ENCODE results near the gene ZBTB18. TPM values are rescaled to one million over a fixed set of nuclear protein-coding genes. Genes with fewer than 3 reads are reported as not detected.

Gene ZBTB18
- total RNA-seq, 2 experiments from 2014 or later, result 57.2 to 59.9 TPM

DNA sequence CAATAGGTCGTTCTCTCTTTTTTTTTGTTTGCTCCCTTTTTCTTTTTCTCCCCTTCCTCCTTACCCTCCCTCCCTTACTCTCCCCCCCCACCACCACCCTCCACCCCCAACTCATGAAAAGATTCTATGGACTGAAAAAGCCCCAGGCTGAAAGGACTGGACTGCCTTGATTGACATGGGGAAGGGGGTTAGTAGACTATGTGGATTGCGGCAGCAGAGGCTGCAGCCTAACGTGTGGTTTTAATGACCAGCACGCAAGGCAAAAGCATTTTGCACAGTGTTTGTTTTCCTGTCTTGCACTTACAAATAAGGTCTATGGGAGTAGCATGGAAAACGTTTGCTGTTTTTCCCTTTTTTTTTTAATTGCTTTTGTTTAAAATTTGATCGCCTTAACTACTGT is 5.5 kb downstream of the ZBTB18 start:
- peak overlapping the region; percentile 19 for H3K27ac Mint-ChIP-seq
- H3K4me3 Mint-ChIP-seq, result no peak overlapping the region
- H3K27ac ChIP-seq (ENCODE audit: low read depth in 1 of 2, low read length in 2 of 2), result no peak overlapping the region
- peaks cover 19% of the 10 kb centered on the region for H3K36me3 ChIP-seq (ENCODE audit: insufficient read depth, low read length)
- intact Hi-C loops (cut with DNase I, micrococcal nuclease), result loop anchor here in 1 of 2 experiments (10.0 kb wide), 1 partner anchor 802 kb away; the partner anchor contains the start of genes CEP170 and SDCCAG8
- ATAC-seq (ENCODE audit: poor library complexity), result no peak
- H3K4me3 ChIP-seq (ENCODE audit: low read length), result no peak overlapping the region
- CTCF ChIA-PET, result no interaction called here
- no peak for DNase-seq
- H3K4me1 ChIP-seq (ENCODE audit: insufficient read depth, low read length), result peaks cover 13% of the 10 kb centered on the region
- no peaks in the 10 kb centered on the region for H3K27me3 Mint-ChIP-seq
- H3K9me3 Mint-ChIP-seq, result no peaks in the 10 kb centered on the region
- POLR2A ChIA-PET, result interaction anchor here (0.9 to 13.3 kb wide), 2 partner anchors 7 to 20 kb away, joined by 3 to 283 read pairs; no protein-coding TSS in a partner anchor
- TF ChIP-seq, protein P1, sequence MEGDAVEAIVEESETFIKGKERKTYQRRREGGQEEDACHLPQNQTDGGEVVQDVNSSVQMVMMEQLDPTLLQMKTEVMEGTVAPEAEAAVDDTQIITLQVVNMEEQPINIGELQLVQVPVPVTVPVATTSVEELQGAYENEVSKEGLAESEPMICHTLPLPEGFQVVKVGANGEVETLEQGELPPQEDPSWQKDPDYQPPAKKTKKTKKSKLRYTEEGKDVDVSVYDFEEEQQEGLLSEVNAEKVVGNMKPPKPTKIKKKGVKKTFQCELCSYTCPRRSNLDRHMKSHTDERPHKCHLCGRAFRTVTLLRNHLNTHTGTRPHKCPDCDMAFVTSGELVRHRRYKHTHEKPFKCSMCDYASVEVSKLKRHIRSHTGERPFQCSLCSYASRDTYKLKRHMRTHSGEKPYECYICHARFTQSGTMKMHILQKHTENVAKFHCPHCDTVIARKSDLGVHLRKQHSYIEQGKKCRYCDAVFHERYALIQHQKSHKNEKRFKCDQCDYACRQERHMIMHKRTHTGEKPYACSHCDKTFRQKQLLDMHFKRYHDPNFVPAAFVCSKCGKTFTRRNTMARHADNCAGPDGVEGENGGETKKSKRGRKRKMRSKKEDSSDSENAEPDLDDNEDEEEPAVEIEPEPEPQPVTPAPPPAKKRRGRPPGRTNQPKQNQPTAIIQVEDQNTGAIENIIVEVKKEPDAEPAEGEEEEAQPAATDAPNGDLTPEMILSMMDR (IDR thresholded peaks at IDR 0.05), result no peak
- no peaks in the 10 kb centered on the region for H3K9me3 ChIP-seq (ENCODE audit: control insufficient read depth in 1 of 2, insufficient read depth in 1 of 2, low read length in 2 of 2)
- no peaks in the 10 kb centered on the region for H3K27me3 ChIP-seq (ENCODE audit: control insufficient read depth in 1 of 2, insufficient read depth in 2 of 2, low read length in 2 of 2)
- H3K4me1 Mint-ChIP-seq (ENCODE audit: low read depth), result peaks cover 23% of the 10 kb centered on the region
- peaks cover 25% of the 10 kb centered on the region for H3K36me3 Mint-ChIP-seq (ENCODE audit: low read depth)

DNA sequence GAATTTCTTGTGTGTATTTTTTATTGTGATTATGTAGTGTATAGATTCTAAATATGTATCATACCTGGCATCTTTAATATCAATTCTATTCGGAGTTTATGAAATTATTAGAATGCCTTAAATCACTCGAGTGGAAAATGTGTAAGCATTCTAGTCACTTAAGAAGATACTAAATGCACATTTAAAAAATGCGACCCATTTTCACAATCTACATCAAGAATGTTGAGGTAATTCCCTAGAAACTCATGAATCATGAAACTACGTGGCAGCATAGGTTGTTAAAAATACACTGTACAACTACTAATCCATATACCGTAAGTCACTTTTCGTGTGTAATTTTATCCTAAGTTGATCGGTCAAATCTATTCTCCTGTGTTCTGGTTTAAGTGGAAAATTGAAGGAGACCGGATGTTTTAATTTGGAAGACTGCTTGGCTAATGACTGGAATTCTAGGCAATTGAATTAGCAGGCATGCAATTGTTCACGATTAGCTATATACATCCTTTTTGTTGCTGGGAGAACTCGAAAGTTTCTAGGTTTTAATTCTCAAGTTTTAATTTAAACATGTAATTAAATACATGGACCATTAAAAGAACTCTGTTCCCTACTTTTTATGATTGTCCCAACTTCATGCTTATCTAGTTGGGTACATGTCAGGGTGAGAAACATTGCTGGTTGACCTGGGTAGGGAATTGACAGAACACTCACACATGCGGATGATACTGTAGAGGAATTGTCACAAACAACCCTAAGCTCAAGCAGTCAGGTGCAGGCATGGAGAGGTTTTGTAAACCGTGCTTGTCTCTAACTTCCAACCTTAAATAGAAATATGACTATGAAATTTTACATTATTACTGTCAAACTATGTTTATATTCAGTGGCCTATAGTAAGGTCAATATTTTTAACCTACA is 6.6 kb downstream of the ZBTB18 start:
- no peak overlapping the region for H3K27ac ChIP-seq (ENCODE audit: low read depth in 1 of 2, low read length in 2 of 2)
- POLR2A ChIA-PET, result interaction anchor here (0.9 to 13.3 kb wide), 3 partner anchors 9 to 19 kb away, joined by 3 to 283 read pairs (median 6); no protein-coding TSS in a partner anchor
- H3K36me3 Mint-ChIP-seq (ENCODE audit: low read depth), result peaks cover 25% of the 10 kb centered on the region
- CTCF ChIA-PET, result interaction anchor here (0.6 to 1.7 kb wide), 3 partner anchors 16 to 36 kb away, joined by 3 to 5 read pairs (median 3); no protein-coding TSS in a partner anchor
- H3K9me3 Mint-ChIP-seq, result no peaks in the 10 kb centered on the region
- intact Hi-C loops (cut with DNase I, micrococcal nuclease), result loop anchor here in 1 of 2 experiments (10.0 kb wide), 1 partner anchor 803 kb away; the partner anchor contains the start of genes CEP170 and SDCCAG8
- H3K9me3 ChIP-seq (ENCODE audit: control insufficient read depth in 1 of 2, insufficient read depth in 1 of 2, low read length in 2 of 2), result no peaks in the 10 kb centered on the region
- H3K4me3 ChIP-seq (ENCODE audit: low read length), result no peak overlapping the region
- peaks cover 19% of the 10 kb centered on the region for H3K36me3 ChIP-seq (ENCODE audit: insufficient read depth, low read length)
- no peak for ATAC-seq (ENCODE audit: poor library complexity)
- peak overlapping the region; percentile 19 for H3K27ac Mint-ChIP-seq
- TF ChIP-seq, protein P1 (IDR thresholded peaks at IDR 0.05), result no peak
- no peaks in the 10 kb centered on the region for H3K27me3 Mint-ChIP-seq
- H3K27me3 ChIP-seq (ENCODE audit: control insufficient read depth in 1 of 2, insufficient read depth in 2 of 2, low read length in 2 of 2), result no peaks in the 10 kb centered on the region
- no peak overlapping the region for H3K4me3 Mint-ChIP-seq
- H3K4me1 ChIP-seq (ENCODE audit: insufficient read depth, low read length), result peaks cover 8% of the 10 kb centered on the region
- peaks cover 23% of the 10 kb centered on the region for H3K4me1 Mint-ChIP-seq (ENCODE audit: low read depth)
- DNase-seq, result no peak

DNA sequence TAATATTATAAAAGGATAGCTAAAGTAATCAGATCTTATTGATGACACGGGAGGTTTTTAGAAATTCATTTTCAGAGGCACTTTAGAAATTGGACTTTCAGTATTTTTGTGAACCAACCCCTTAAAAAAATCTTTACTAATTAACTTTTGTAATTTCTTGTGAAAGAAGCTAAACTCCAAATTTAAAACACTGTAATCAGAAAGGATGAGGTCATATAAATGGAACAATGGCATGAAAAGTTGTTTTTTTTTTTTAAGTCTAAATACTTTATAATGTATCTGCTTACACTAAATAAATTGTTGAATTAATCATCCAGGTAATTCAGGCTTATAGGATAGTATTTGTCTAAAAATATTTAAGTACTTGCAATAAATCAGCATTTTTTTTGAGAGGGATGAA is 9.0 kb downstream of the ZBTB18 start:
- no peak overlapping the region for H3K27ac Mint-ChIP-seq
- TF ChIP-seq, protein P1 (IDR thresholded peaks at IDR 0.05), result no peak
- DNase-seq, result no peak
- Histone ChIP-seq H3K9me3 (ENCODE audit: control insufficient read depth in 1 of 2, insufficient read depth in 1 of 2, low read length in 2 of 2) (no peaks in the 10 kb centered on the region), H3K4me1 (ENCODE audit: insufficient read depth, low read length) (no peaks in the 10 kb centered on the region), H3K27me3 (ENCODE audit: control insufficient read depth in 1 of 2, insufficient read depth in 2 of 2, low read length in 2 of 2) (no peaks in the 10 kb centered on the region), H3K36me3 (ENCODE audit: insufficient read depth, low read length) (peaks cover 3% of the 10 kb centered on the region), H3K27ac (ENCODE audit: low read depth in 1 of 2, low read length in 2 of 2) (no peak overlapping the region), H3K4me3 (ENCODE audit: low read length) (no peak overlapping the region)
- no peaks in the 10 kb centered on the region for H3K27me3 Mint-ChIP-seq
- no peak overlapping the region for H3K4me3 Mint-ChIP-seq
- intact Hi-C loops (cut with DNase I, micrococcal nuclease), result no loop called here
- no peak for ATAC-seq (ENCODE audit: poor library complexity)
- H3K9me3 Mint-ChIP-seq, result no peaks in the 10 kb centered on the region
- H3K4me1 Mint-ChIP-seq (ENCODE audit: low read depth), result peaks cover 23% of the 10 kb centered on the region
- H3K36me3 Mint-ChIP-seq (ENCODE audit: low read depth), result peaks cover 25% of the 10 kb centered on the region
- ChIA-PET CTCF (interaction anchor here (3.2 kb wide), 1 partner anchor 15 kb away, joined by 16 read pairs; no protein-coding TSS in a partner anchor), POLR2A (interaction anchor here (0.7 to 3.1 kb wide), 6 partner anchors 9 to 257 kb away, joined by 3 to 12 read pairs (median 4); partner anchors contain the start of gene ZBTB18)

Data from CD4-positive, alpha-beta T cell (primary cell).